ENCODE data around the gene NOTCH1. TPM values are rescaled to one million over a fixed set of nuclear protein-coding genes. Genes with fewer than 3 reads are reported as not detected.
"Not testable (repeated sequence)": the region's sequence is repeated elsewhere in the genome, so short reads cannot be mapped to it uniquely, and the experiment has no call there.

The NOTCH1 gene
- total RNA-seq, 1 donor: 10.5 TPM

GRCh38 chr9:136577941-136578625 lies 32.2 kb upstream of the NOTCH1 start:
- Histone ChIP-seq H3K27me3 (ENCODE audit: insufficient read depth, low read length) (no peaks in the 10 kb centered on the region), H4K20me1 (ENCODE audit: insufficient read depth, low read length) (no peaks in the 10 kb centered on the region), H3K79me2 (ENCODE audit: insufficient read depth, low read length) (no peaks in the 10 kb centered on the region), H3K4me2 (ENCODE audit: insufficient read depth, low read length) (no peak overlapping the region), H3K27ac (ENCODE audit: low read depth, low read length) (no peak overlapping the region), H3K4me1 (ENCODE audit: insufficient read depth, low read length) (peaks cover 6% of the 10 kb centered on the region), H3K36me3 (ENCODE audit: insufficient read depth, low read length) (no peaks in the 10 kb centered on the region), H3K4me3 (ENCODE audit: insufficient read depth, low read length) (no peak overlapping the region), H2AFZ (ENCODE audit: low read length) (no peak overlapping the region), H3K9me3 (ENCODE audit: low read depth, low read length) (no peaks in the 10 kb centered on the region)
- TF ChIP-seq CTCF (IDR thresholded peaks at IDR 0.05; ENCODE audit: extremely low read depth, low read depth, low read length): no peak
- DNase-seq (ENCODE audit: insufficient read length, low spot score, missing footprints): no peak

GRCh38 chr9:136576269-136576626 lies 30.4 kb upstream of the NOTCH1 start:
- H3K9me3 ChIP-seq (ENCODE audit: low read depth, low read length): no peaks in the 10 kb centered on the region
- H4K20me1 ChIP-seq (ENCODE audit: insufficient read depth, low read length): no peaks in the 10 kb centered on the region
- H3K36me3 ChIP-seq (ENCODE audit: insufficient read depth, low read length): no peaks in the 10 kb centered on the region
- DNase-seq (ENCODE audit: insufficient read length, low spot score, missing footprints): peak; percentile 96
- peaks cover 14% of the 10 kb centered on the region for H3K4me1 ChIP-seq (ENCODE audit: insufficient read depth, low read length)
- no peak overlapping the region for H2AFZ ChIP-seq (ENCODE audit: low read length)
- H3K4me3 ChIP-seq (ENCODE audit: insufficient read depth, low read length): no peak overlapping the region
- no peak for TF ChIP-seq CTCF (IDR thresholded peaks at IDR 0.05; ENCODE audit: extremely low read depth, low read depth, low read length)
- H3K27me3 ChIP-seq (ENCODE audit: insufficient read depth, low read length): no peaks in the 10 kb centered on the region
- no peak overlapping the region for H3K4me2 ChIP-seq (ENCODE audit: insufficient read depth, low read length)
- no peaks in the 10 kb centered on the region for H3K79me2 ChIP-seq (ENCODE audit: insufficient read depth, low read length)
- H3K27ac ChIP-seq (ENCODE audit: low read depth, low read length): no peak overlapping the region

- Histone ChIP-seq H3K4me2 (ENCODE audit: insufficient read depth, low read length) (no peak overlapping the region), H3K4me3 (ENCODE audit: insufficient read depth, low read length) (no peak overlapping the region), H4K20me1 (ENCODE audit: insufficient read depth, low read length) (no peaks in the 10 kb centered on the region), H2AFZ (ENCODE audit: low read length) (no peak overlapping the region), H3K79me2 (ENCODE audit: insufficient read depth, low read length) (no peaks in the 10 kb centered on the region), H3K9me3 (ENCODE audit: low read depth, low read length) (no peaks in the 10 kb centered on the region), H3K27ac (ENCODE audit: low read depth, low read length) (no peak overlapping the region), H3K36me3 (ENCODE audit: insufficient read depth, low read length) (no peaks in the 10 kb centered on the region), H3K4me1 (ENCODE audit: insufficient read depth, low read length) (peaks cover 16% of the 10 kb centered on the region), H3K27me3 (ENCODE audit: insufficient read depth, low read length) (no peaks in the 10 kb centered on the region)
- no peak for DNase-seq (ENCODE audit: insufficient read length, low spot score, missing footprints)
- no peak for TF ChIP-seq CTCF (IDR thresholded peaks at IDR 0.05; ENCODE audit: extremely low read depth, low read depth, low read length)
Observed at GRCh38 chr9:136575626-136576268, 29.9 kb upstream of the NOTCH1 start.

- not testable (repeated sequence) for H3K27ac ChIP-seq (ENCODE audit: low read depth, low read length); H4K20me1 ChIP-seq (ENCODE audit: insufficient read depth, low read length); DNase-seq (ENCODE audit: insufficient read length, low spot score, missing footprints); H3K36me3 ChIP-seq (ENCODE audit: insufficient read depth, low read length); H2AFZ ChIP-seq (ENCODE audit: low read length); H3K79me2 ChIP-seq (ENCODE audit: insufficient read depth, low read length); H3K4me2 ChIP-seq (ENCODE audit: insufficient read depth, low read length); H3K9me3 ChIP-seq (ENCODE audit: low read depth, low read length); H3K4me3 ChIP-seq (ENCODE audit: insufficient read depth, low read length); H3K27me3 ChIP-seq (ENCODE audit: insufficient read depth, low read length)
- H3K4me1 ChIP-seq (ENCODE audit: insufficient read depth, low read length): peaks cover 16% of the 10 kb centered on the region
Observed at GRCh38 chr9:136574606-136575005, 28.8 kb upstream of the NOTCH1 start.

All from osteoblast (primary cell).